HG02588 (cell line): ENCODE measurements around the gene SH3BGR.

ENCODE experiments used
- ATAC-seq: cut with Tn5 transposase; IDR thresholded peaks from one replicate; pipeline ENCODE4 v1.9.1; 2021; ENCODE audit warnings: mild to moderate bottlenecking, moderate library complexity; ENCODE audit not compliant: unreplicated experiment

The SH3BGR gene

GRCh38 chr21:39511102-39511501, 59.3 kb downstream of the SH3BGR start:
- no peak for ATAC-seq

- no peak for ATAC-seq
Observed at GRCh38 chr21:39513735-39514134, 62.0 kb downstream of the SH3BGR start.

GRCh38 chr21:39515684-39516472, 64.1 kb downstream of the SH3BGR start:
- no peak for ATAC-seq

- ATAC-seq = peak; percentile 68
Observed at GRCh38 chr21:39518055-39518846, 66.5 kb downstream of the SH3BGR start.

GRCh38 chr21:39518847-39519210, 67.1 kb downstream of the SH3BGR start:
- ATAC-seq = no peak

GRCh38 chr21:39519835-39520234, 68.1 kb downstream of the SH3BGR start:
- ATAC-seq = no peak

GRCh38 chr21:39523399-39523798, 71.6 kb downstream of the SH3BGR start:
- ATAC-seq = no peak

GRCh38 chr21:39523915-39524314, 72.1 kb downstream of the SH3BGR start:
- no peak for ATAC-seq

- no peak for ATAC-seq
Observed at GRCh38 chr21:39525129-39525528, 73.4 kb downstream of the SH3BGR start.

- no peak for ATAC-seq
Observed at GRCh38 chr21:39525601-39526000, 73.8 kb downstream of the SH3BGR start.

- no peak for ATAC-seq
Observed at GRCh38 chr21:39527067-39527595, 75.4 kb downstream of the SH3BGR start.

GRCh38 chr21:39527664-39528381, 76.1 kb downstream of the SH3BGR start:
- ATAC-seq = no peak

GRCh38 chr21:39529026-39529425, 77.3 kb downstream of the SH3BGR start:
- ATAC-seq = no peak

- no peak for ATAC-seq
Observed at GRCh38 chr21:39531064-39531463, 79.3 kb downstream of the SH3BGR start.

GRCh38 chr21:39531840-39532239, 80.1 kb downstream of the SH3BGR start:
- no peak for ATAC-seq

GRCh38 chr21:39533545-39534380, 82.0 kb downstream of the SH3BGR start:
- ATAC-seq = no peak

GRCh38 chr21:39535646-39536437, 84.1 kb downstream of the SH3BGR start:
- ATAC-seq = no peak

- ATAC-seq = no peak
Observed at GRCh38 chr21:39536835-39537234, 85.1 kb downstream of the SH3BGR start.

GRCh38 chr21:39537571-39537970, 85.8 kb downstream of the SH3BGR start:
- no peak for ATAC-seq
